ENCODE measurements around the gene USH1C. TPM values are rescaled to one million over a fixed set of nuclear protein-coding genes. Genes with fewer than 3 reads are reported as not detected.

USH1C gene
- total RNA-seq, 3 donors from 2014 or later (not counting 1 experiment from before 2014, with no cell fraction given): not detected

- no peaks in the 10 kb centered on the region for H3K36me3 Mint-ChIP-seq
- TF ChIP-seq CTCF (IDR thresholded peaks at IDR 0.05): no peak
- Histone ChIP-seq H3K9me3 (ENCODE audit: control insufficient read depth, insufficient read depth, low read length) (no peaks in the 10 kb centered on the region), H3K4me3 (ENCODE audit: low read length) (no peak overlapping the region), H3K27me3 (ENCODE audit: control insufficient read depth, insufficient read depth, low read length) (no peaks in the 10 kb centered on the region), H3K36me3 (ENCODE audit: control insufficient read depth, insufficient read depth, low read length) (no peaks in the 10 kb centered on the region), H3K27ac (ENCODE audit: low read length) (no peak overlapping the region), H3K4me1 (ENCODE audit: control insufficient read depth, insufficient read depth, low read length) (no peaks in the 10 kb centered on the region)
- H3K27me3 Mint-ChIP-seq (ENCODE audit: low read depth in 2 of 2): peaks cover 12 to 15% of the 10 kb centered on the region in 2 donors
- no peak overlapping the region for H3K4me3 Mint-ChIP-seq
- no peak overlapping the region for H3K27ac Mint-ChIP-seq
- no peaks in the 10 kb centered on the region for H3K4me1 Mint-ChIP-seq
- intact Hi-C loops (cut with micrococcal nuclease): no loop called here
- H3K9me3 Mint-ChIP-seq: no peaks in the 10 kb centered on the region
- 81% methylated on average over 4 of the region's 5 CpGs for WGBS (ENCODE audit: insufficient coverage)
- no peak for DNase-seq
- no peak for ATAC-seq
Measured at GRCh38 chr11:17515443-17516176, 28.6 kb downstream of the USH1C start.

DNA sequence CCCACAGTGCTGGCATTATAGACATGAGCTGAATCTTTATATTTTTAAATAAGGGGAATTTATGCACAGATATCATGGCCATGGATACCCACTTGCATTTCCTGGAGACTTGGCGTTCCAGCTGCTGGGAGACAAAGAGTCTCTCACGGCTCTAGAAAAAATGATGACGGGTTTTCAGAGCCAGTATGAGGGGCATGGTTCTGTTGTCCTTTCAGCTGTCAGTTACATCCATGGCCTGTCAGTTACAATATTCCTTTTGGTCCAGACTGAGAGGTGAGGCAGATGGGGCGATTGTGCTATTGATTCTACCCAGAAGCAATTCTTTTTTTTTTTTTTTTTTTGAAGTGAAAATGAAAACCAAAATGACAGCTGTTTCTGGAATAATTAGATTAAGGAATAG, 29.7 kb downstream of the USH1C start:
- H3K27me3 ChIP-seq (ENCODE audit: control insufficient read depth, insufficient read depth, low read length): no peaks in the 10 kb centered on the region
- no peaks in the 10 kb centered on the region for H3K4me1 ChIP-seq (ENCODE audit: control insufficient read depth, insufficient read depth, low read length)
- TF ChIP-seq CTCF (IDR thresholded peaks at IDR 0.05): no peak
- no peaks in the 10 kb centered on the region for H3K9me3 Mint-ChIP-seq
- no peak overlapping the region for H3K27ac ChIP-seq (ENCODE audit: low read length)
- H3K36me3 Mint-ChIP-seq: no peaks in the 10 kb centered on the region
- H3K27ac Mint-ChIP-seq: no peak overlapping the region
- intact Hi-C loops (cut with micrococcal nuclease): no loop called here
- no peaks in the 10 kb centered on the region for H3K36me3 ChIP-seq (ENCODE audit: control insufficient read depth, insufficient read depth, low read length)
- DNase-seq (no peak), ATAC-seq (no peak)
- H3K4me1 Mint-ChIP-seq: no peaks in the 10 kb centered on the region
- 86% methylated on average over 4 of the region's 4 CpGs for WGBS (ENCODE audit: insufficient coverage)
- no peak overlapping the region for H3K4me3 ChIP-seq (ENCODE audit: low read length)
- H3K4me3 Mint-ChIP-seq: no peak overlapping the region
- no peaks in the 10 kb centered on the region for H3K9me3 ChIP-seq (ENCODE audit: control insufficient read depth, insufficient read depth, low read length)
- H3K27me3 Mint-ChIP-seq (ENCODE audit: low read depth in 2 of 2): peaks cover 12 to 15% of the 10 kb centered on the region in 2 donors

- Mint-ChIP-seq H3K27me3 (ENCODE audit: low read depth in 2 of 2) (peaks cover 12 to 15% of the 10 kb centered on the region in 2 donors), H3K27ac (no peak overlapping the region), H3K9me3 (no peaks in the 10 kb centered on the region), H3K36me3 (no peaks in the 10 kb centered on the region), H3K4me3 (no peak overlapping the region), H3K4me1 (no peaks in the 10 kb centered on the region)
- Histone ChIP-seq H3K27me3 (ENCODE audit: control insufficient read depth, insufficient read depth, low read length) (no peaks in the 10 kb centered on the region), H3K9me3 (ENCODE audit: control insufficient read depth, insufficient read depth, low read length) (no peaks in the 10 kb centered on the region), H3K4me1 (ENCODE audit: control insufficient read depth, insufficient read depth, low read length) (no peaks in the 10 kb centered on the region), H3K36me3 (ENCODE audit: control insufficient read depth, insufficient read depth, low read length) (no peaks in the 10 kb centered on the region), H3K4me3 (ENCODE audit: low read length) (no peak overlapping the region), H3K27ac (ENCODE audit: low read length) (no peak overlapping the region)
- 56% methylated on average over 1 of the region's 1 CpG for WGBS (ENCODE audit: insufficient coverage)
- intact Hi-C loops (cut with micrococcal nuclease): no loop called here
- TF ChIP-seq CTCF (IDR thresholded peaks at IDR 0.05): no peak
- DNase-seq (no peak), ATAC-seq (no peak)
Measured at GRCh38 chr11:17513853-17514252, 30.4 kb downstream of the USH1C start.

DNA sequence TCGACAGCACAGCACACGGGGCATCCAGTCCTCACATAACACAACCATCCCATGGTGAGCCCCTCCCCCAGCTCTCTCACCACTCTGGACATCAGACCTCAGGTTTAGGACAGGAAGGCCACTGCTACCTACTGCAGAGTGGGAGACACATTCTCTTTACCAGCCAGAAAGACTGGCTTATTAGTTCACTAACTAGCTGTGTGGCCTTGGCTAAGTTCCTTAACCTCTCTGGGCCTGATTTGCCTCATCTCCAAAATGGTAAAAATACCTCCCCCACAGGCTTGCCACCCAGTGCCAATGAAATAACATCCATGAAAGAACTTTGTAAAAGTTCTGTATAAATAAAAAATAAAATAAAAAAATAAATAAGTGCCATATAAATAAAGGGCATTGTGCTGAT, 32.1 kb downstream of the USH1C start:
- H3K4me3 Mint-ChIP-seq: no peak overlapping the region
- no peaks in the 10 kb centered on the region for H3K4me1 Mint-ChIP-seq
- no peak for TF ChIP-seq CTCF (IDR thresholded peaks at IDR 0.05)

More for the DNA sequence above, 32.1 kb downstream of the USH1C start:
- Mint-ChIP-seq H3K27me3 (ENCODE audit: low read depth in 2 of 2) (peaks cover 12 to 15% of the 10 kb centered on the region in 2 donors), H3K36me3 (no peaks in the 10 kb centered on the region), H3K9me3 (no peaks in the 10 kb centered on the region), H3K27ac (no peak overlapping the region)
- 12% methylated on average over 2 of the region's 2 CpGs for whole genome bisulfite sequencing (ENCODE audit: insufficient coverage)
- H3K9me3 ChIP-seq (ENCODE audit: control insufficient read depth, insufficient read depth, low read length): no peaks in the 10 kb centered on the region
- intact Hi-C loops (cut with micrococcal nuclease): no loop called here
- no peaks in the 10 kb centered on the region for H3K36me3 ChIP-seq (ENCODE audit: control insufficient read depth, insufficient read depth, low read length)
- ATAC-seq (no peak), DNase-seq (no peak)
- H3K27me3 ChIP-seq (ENCODE audit: control insufficient read depth, insufficient read depth, low read length): no peaks in the 10 kb centered on the region
- no peak overlapping the region for H3K4me3 ChIP-seq (ENCODE audit: low read length)
- H3K4me1 ChIP-seq (ENCODE audit: control insufficient read depth, insufficient read depth, low read length): no peaks in the 10 kb centered on the region
- H3K27ac ChIP-seq (ENCODE audit: low read length): no peak overlapping the region

Data from natural killer cell (primary cell).